Measurements from ENCODE around the gene WDR33. TPM values are rescaled to one million over a fixed set of nuclear protein-coding genes. Genes with fewer than 3 reads are reported as not detected.

Gene WDR33
- total RNA-seq, 3 donors from 2014 or later = 43.3 to 57.1 (median 43.4) TPM

- Histone ChIP-seq H3K36me3 (ENCODE audit: low read depth) (no peaks in the 10 kb centered on the region), H3K4me1 (ENCODE audit: low read depth) (no peaks in the 10 kb centered on the region), H3K9me3 (no peaks in the 10 kb centered on the region), H3K4me3 (no peak overlapping the region)
- intact Hi-C loops (cut with DNase I, micrococcal nuclease) = no loop called here
- no peak for TF ChIP-seq CTCF (IDR thresholded peaks at IDR 0.05)
- DNase-seq (no peak), ATAC-seq (no peak)
These were observed 63.4 kb downstream of the WDR33 start for GRCh38 chr2:127747621-127748020.

- TF ChIP-seq CTCF (IDR thresholded peaks at IDR 0.05) = no peak
- Histone ChIP-seq H3K4me3 (no peak overlapping the region), H3K9me3 (no peaks in the 10 kb centered on the region), H3K4me1 (ENCODE audit: low read depth) (no peaks in the 10 kb centered on the region), H3K36me3 (ENCODE audit: low read depth) (no peaks in the 10 kb centered on the region)
- no peak for ATAC-seq
- no peak for DNase-seq
- intact Hi-C loops (cut with DNase I, micrococcal nuclease) = no loop called here
These were observed 67.4 kb downstream of the WDR33 start for GRCh38 chr2:127743477-127744026.

- DNase-seq = no peak
- no peak for TF ChIP-seq CTCF (IDR thresholded peaks at IDR 0.05)
- no peak overlapping the region for H3K4me3 ChIP-seq
- H3K9me3 ChIP-seq = no peaks in the 10 kb centered on the region
- ATAC-seq = peak; percentile 84
- intact Hi-C loops (cut with DNase I, micrococcal nuclease) = no loop called here
- H3K4me1 ChIP-seq (ENCODE audit: low read depth) = peaks cover 2% of the 10 kb centered on the region
- H3K36me3 ChIP-seq (ENCODE audit: low read depth) = no peaks in the 10 kb centered on the region
These were observed 70.2 kb downstream of the WDR33 start for GRCh38 chr2:127740665-127741288.

GRCh38 chr2:127739800-127740199 lies 71.2 kb downstream of the WDR33 start:
- peaks cover 7% of the 10 kb centered on the region for H3K4me1 ChIP-seq (ENCODE audit: low read depth)
- H3K36me3 ChIP-seq (ENCODE audit: low read depth) = no peaks in the 10 kb centered on the region
- ATAC-seq = no peak
- no peaks in the 10 kb centered on the region for H3K9me3 ChIP-seq
- intact Hi-C loops (cut with DNase I, micrococcal nuclease) = no loop called here
- DNase-seq = no peak
- H3K4me3 ChIP-seq = no peak overlapping the region
- no peak for TF ChIP-seq CTCF (IDR thresholded peaks at IDR 0.05)

GRCh38 chr2:127737892-127738291 lies 73.1 kb downstream of the WDR33 start:
- no peaks in the 10 kb centered on the region for H3K9me3 ChIP-seq
- TF ChIP-seq CTCF (IDR thresholded peaks at IDR 0.05) = no peak
- intact Hi-C loops (cut with DNase I, micrococcal nuclease) = no loop called here
- H3K36me3 ChIP-seq (ENCODE audit: low read depth) = no peaks in the 10 kb centered on the region
- no peak overlapping the region for H3K4me3 ChIP-seq
- no peak for DNase-seq
- peaks cover 9% of the 10 kb centered on the region for H3K4me1 ChIP-seq (ENCODE audit: low read depth)
- ATAC-seq = no peak
